Liver (tissue), 9 donors: ENCODE data around the gene CAPS. TPM values are rescaled to one million over a fixed set of nuclear protein-coding genes. Genes with fewer than 3 reads are reported as not detected.
"Not testable (repeated sequence)": the region's sequence is repeated elsewhere in the genome, so short reads cannot be mapped to it uniquely, and the experiment has no call there.

Experiments used
- DNase-seq: peaks from one replicate; pipeline ENCODE4 v3.0.0-alpha.2; 2017; ENCODE audit warnings: low spot score
- H3K27ac ChIP-seq, 2 donors: one replicate each; pipeline ENCODE4 v1.7.0; 2013; ENCODE audit warnings: inconsistent platforms in 2 of 2, low read length in 2 of 2, control low read depth in 1 of 2, low read depth in 1 of 2, mild to moderate bottlenecking in 1 of 2
- H3K27me3 ChIP-seq, 4 donors: one replicate each; pipeline versions ENCODE4 v1.6.1 to v1.7.0; 2013; ENCODE audit warnings: low read length in 3 of 4, inconsistent platforms in 1 of 4, mild to moderate bottlenecking in 1 of 4, moderate library complexity in 1 of 4; ENCODE audit not compliant: control insufficient read depth in 4 of 4, insufficient read depth in 4 of 4
- H3K36me3 ChIP-seq, 4 donors: one replicate each; pipeline versions ENCODE4 v1.6.1 to v1.7.0; 2013; ENCODE audit warnings: low read length in 3 of 4, mild to moderate bottlenecking in 3 of 4, low read depth in 1 of 4, moderate library complexity in 1 of 4; ENCODE audit not compliant: control insufficient read depth in 4 of 4, insufficient read depth in 3 of 4
- H3K4me1 ChIP-seq, 4 donors: one replicate each; pipeline versions ENCODE4 v1.6.1 to v1.7.0; 2013; ENCODE audit warnings: low read length in 3 of 4, mild to moderate bottlenecking in 3 of 4, moderate library complexity in 1 of 4; ENCODE audit not compliant: control insufficient read depth in 4 of 4, insufficient read depth in 4 of 4
- H3K4me3 ChIP-seq, 3 donors: one replicate each; pipeline versions ENCODE4 v1.6.1 to v1.7.0; 2013; ENCODE audit warnings: low read length in 3 of 3, control low read depth in 1 of 3, low read depth in 1 of 3, mild to moderate bottlenecking in 1 of 3
- H3K9ac ChIP-seq, 2 donors: one replicate each; pipeline ENCODE4 v1.7.0; 2013; ENCODE audit warnings: low read length in 2 of 2, mild to moderate bottlenecking in 2 of 2, moderate library complexity in 2 of 2, control low read depth in 1 of 2, low read depth in 1 of 2
- H3K9me3 ChIP-seq, 4 donors: one replicate each; pipeline versions ENCODE4 v1.6.1 to v1.7.0; 2013; ENCODE audit warnings: low read length in 3 of 4; ENCODE audit not compliant: control insufficient read depth in 4 of 4
- EGR1 ChIP-seq, 2 donors: IDR thresholded peaks; 2 replicates each; pipeline ENCODE4 v1.6.1; 2016 to 2018; ENCODE audit warnings: antibody characterized with exemption in 2 of 2, low read depth in 2 of 2
- FOXA1 ChIP-seq: IDR thresholded peaks from 2 replicates; pipeline ENCODE4 v1.6.1; 2016; ENCODE audit warnings: antibody characterized with exemption
- GABPA ChIP-seq, 2 donors: IDR thresholded peaks in 1 of 2; conservative IDR thresholded peaks in 1 of 2; 2 replicates each; pipeline ENCODE4 v1.6.1; 2016; ENCODE audit warnings: antibody characterized with exemption in 2 of 2, mild to moderate bottlenecking in 1 of 2, moderate library complexity in 1 of 2
- HNF4A ChIP-seq, 2 donors: conservative IDR thresholded peaks; 2 replicates each; pipeline ENCODE4 v1.6.1; 2016; ENCODE audit warnings: antibody characterized with exemption in 2 of 2, mild to moderate bottlenecking in 2 of 2
- HNF4G ChIP-seq: IDR thresholded peaks from 2 replicates; pipeline ENCODE4 v1.6.1; 2016; ENCODE audit warnings: antibody characterized with exemption
- JUND ChIP-seq, 2 donors: IDR thresholded peaks; 2 replicates each; pipeline ENCODE4 v1.6.1; 2016; ENCODE audit warnings: antibody characterized with exemption in 2 of 2
- NR2F2 ChIP-seq: IDR thresholded peaks from 2 replicates; pipeline ENCODE4 v1.6.1; 2016; ENCODE audit warnings: antibody characterized with exemption
- RAD21 ChIP-seq, 2 donors: IDR thresholded peaks; 2 replicates each; pipeline ENCODE4 v1.6.1; 2016; ENCODE audit warnings: antibody characterized with exemption in 2 of 2, mild to moderate bottlenecking in 2 of 2
- RXRA ChIP-seq, 2 donors: IDR thresholded peaks; 2 replicates each; pipeline ENCODE4 v1.6.1; 2017 to 2018; ENCODE audit warnings: antibody characterized with exemption in 2 of 2, mild to moderate bottlenecking in 1 of 2
- YY1 ChIP-seq: IDR thresholded peaks from 2 replicates; pipeline ENCODE4 v1.6.1; 2016; ENCODE audit warnings: antibody characterized with exemption, mild to moderate bottlenecking
- WGBS: extraction: QIAGEN DNeasy Blood & Tissue Kit; methylation state at CpG from one replicate; pipeline ENCODE4 v1.1.7; 2013; 5-methylcytosine and 5-hydroxymethylcytosine counted together
- polyA plus RNA-seq, 2 donors: library from polyadenylated mRNA; stranded (reverse) in 1 of 2; unstranded in 1 of 2; fragments of 200-250 nt in 1 of 2; fragments of >200 nt in 1 of 2; fragmentation: Nextera tagmentation in 1 of 2; extraction: Ambion mirVana in 1 of 2; gene quantifications; one replicate each; pipeline versions ENCODE4 v1.2.1 to v1.2.3, GENCODE V29; 2013 to 2015
- total RNA-seq, 2 donors: library from RNA; depleted of rRNA; stranded (reverse); fragments of >200 nt; gene quantifications; one replicate each; pipeline ENCODE4 v1.2.3, GENCODE V29; 2014
- TF ChIP-seq, protein P1 (sequence below): IDR thresholded peaks from 2 replicates; pipeline ENCODE4 v1.6.1; 2016; ENCODE audit warnings: antibody characterized with exemption
- TF ChIP-seq, protein P2 (sequence below): IDR thresholded peaks from 2 replicates; pipeline ENCODE4 v1.6.1; 2016; ENCODE audit warnings: antibody characterized with exemption
- TF ChIP-seq, protein P3 (sequence below): fragments of 150-350 bp; IDR thresholded peaks from 2 replicates; pipeline ENCODE4 v1.5.1; 2017; ENCODE audit warnings: improper control_type of control experiment, low read depth, low read length; ENCODE audit not compliant: missing input control
- TF ChIP-seq, protein P4 (sequence below): IDR thresholded peaks from 2 replicates; pipeline ENCODE4 v1.6.1; 2016; ENCODE audit warnings: antibody characterized with exemption, mild to moderate bottlenecking
- donor health status: healthy.
- donor health status: healthy.
- donor health status: healthy.
- donor health status: healthy.
- donor health status: healthy.

CAPS gene
- total and polyA plus RNA-seq, 4 donors, result 2.1 to 11.4 (median 3.5) TPM

DNA sequence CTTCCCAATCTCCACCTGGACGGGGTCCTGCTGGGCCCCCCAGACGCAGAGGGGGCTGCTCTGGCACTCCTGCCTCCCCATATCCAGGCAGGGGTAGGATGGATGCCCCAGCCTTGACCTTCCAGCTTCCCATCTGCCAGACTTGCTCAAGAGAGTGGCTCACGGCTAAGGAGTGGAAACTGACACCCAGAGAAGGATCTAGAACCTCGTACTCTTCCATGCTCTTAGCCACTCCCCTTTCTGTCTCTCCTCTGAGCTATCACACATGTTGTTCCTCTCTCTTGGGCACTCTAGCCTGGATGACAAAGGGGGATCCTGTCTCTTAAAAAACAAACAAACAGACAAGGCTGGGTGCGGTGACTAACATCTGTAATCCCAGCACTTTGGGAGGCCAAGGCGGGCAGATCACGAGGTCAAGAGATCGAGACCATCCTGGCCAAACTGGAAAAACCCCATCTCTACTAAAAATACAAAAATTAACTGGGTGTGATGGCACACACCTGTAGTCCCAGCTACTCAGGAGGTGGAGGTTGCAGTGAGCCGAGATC, 31.6 kb upstream of the CAPS start:
- Histone ChIP-seq H3K27ac (peak overlapping the region; percentile 54 to 55), H3K9ac (no peak overlapping the region), H3K9me3 (no peaks in the 10 kb centered on the region), H3K36me3 (no peaks in the 10 kb centered on the region), H3K4me1 (peaks cover 10 to 23% (median 14%) of the 10 kb centered on the region in 4 donors), H3K27me3 (no peaks in the 10 kb centered on the region), H3K4me3 (no peak overlapping the region)
- TF ChIP-seq NR2F2 (no peak), HNF4A (conservative IDR thresholded peaks at IDR 0.05) (no peak), GABPA (IDR thresholded peaks at IDR 0.05 in 1 of 2, conservative IDR thresholded peaks at IDR 0.05 in 1 of 2) (no peak), HNF4G (no peak), JUND (IDR thresholded peaks at IDR 0.05) (no peak), RAD21 (IDR thresholded peaks at IDR 0.05) (no peak), FOXA1 (no peak), EGR1 (IDR thresholded peaks at IDR 0.05; ENCODE audit: low read depth in 2 of 2) (no peak), YY1 (no peak)
- TF ChIP-seq, protein P1, sequence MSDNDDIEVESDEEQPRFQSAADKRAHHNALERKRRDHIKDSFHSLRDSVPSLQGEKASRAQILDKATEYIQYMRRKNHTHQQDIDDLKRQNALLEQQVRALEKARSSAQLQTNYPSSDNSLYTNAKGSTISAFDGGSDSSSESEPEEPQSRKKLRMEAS, result no peak
- TF ChIP-seq, protein P2, sequence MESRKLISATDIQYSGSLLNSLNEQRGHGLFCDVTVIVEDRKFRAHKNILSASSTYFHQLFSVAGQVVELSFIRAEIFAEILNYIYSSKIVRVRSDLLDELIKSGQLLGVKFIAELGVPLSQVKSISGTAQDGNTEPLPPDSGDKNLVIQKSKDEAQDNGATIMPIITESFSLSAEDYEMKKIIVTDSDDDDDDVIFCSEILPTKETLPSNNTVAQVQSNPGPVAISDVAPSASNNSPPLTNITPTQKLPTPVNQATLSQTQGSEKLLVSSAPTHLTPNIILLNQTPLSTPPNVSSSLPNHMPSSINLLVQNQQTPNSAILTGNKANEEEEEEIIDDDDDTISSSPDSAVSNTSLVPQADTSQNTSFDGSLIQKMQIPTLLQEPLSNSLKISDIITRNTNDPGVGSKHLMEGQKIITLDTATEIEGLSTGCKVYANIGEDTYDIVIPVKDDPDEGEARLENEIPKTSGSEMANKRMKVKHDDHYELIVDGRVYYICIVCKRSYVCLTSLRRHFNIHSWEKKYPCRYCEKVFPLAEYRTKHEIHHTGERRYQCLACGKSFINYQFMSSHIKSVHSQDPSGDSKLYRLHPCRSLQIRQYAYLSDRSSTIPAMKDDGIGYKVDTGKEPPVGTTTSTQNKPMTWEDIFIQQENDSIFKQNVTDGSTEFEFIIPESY, result no peak
- TF ChIP-seq, protein P3, sequence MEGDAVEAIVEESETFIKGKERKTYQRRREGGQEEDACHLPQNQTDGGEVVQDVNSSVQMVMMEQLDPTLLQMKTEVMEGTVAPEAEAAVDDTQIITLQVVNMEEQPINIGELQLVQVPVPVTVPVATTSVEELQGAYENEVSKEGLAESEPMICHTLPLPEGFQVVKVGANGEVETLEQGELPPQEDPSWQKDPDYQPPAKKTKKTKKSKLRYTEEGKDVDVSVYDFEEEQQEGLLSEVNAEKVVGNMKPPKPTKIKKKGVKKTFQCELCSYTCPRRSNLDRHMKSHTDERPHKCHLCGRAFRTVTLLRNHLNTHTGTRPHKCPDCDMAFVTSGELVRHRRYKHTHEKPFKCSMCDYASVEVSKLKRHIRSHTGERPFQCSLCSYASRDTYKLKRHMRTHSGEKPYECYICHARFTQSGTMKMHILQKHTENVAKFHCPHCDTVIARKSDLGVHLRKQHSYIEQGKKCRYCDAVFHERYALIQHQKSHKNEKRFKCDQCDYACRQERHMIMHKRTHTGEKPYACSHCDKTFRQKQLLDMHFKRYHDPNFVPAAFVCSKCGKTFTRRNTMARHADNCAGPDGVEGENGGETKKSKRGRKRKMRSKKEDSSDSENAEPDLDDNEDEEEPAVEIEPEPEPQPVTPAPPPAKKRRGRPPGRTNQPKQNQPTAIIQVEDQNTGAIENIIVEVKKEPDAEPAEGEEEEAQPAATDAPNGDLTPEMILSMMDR, result no peak
- TF ChIP-seq, protein P4, sequence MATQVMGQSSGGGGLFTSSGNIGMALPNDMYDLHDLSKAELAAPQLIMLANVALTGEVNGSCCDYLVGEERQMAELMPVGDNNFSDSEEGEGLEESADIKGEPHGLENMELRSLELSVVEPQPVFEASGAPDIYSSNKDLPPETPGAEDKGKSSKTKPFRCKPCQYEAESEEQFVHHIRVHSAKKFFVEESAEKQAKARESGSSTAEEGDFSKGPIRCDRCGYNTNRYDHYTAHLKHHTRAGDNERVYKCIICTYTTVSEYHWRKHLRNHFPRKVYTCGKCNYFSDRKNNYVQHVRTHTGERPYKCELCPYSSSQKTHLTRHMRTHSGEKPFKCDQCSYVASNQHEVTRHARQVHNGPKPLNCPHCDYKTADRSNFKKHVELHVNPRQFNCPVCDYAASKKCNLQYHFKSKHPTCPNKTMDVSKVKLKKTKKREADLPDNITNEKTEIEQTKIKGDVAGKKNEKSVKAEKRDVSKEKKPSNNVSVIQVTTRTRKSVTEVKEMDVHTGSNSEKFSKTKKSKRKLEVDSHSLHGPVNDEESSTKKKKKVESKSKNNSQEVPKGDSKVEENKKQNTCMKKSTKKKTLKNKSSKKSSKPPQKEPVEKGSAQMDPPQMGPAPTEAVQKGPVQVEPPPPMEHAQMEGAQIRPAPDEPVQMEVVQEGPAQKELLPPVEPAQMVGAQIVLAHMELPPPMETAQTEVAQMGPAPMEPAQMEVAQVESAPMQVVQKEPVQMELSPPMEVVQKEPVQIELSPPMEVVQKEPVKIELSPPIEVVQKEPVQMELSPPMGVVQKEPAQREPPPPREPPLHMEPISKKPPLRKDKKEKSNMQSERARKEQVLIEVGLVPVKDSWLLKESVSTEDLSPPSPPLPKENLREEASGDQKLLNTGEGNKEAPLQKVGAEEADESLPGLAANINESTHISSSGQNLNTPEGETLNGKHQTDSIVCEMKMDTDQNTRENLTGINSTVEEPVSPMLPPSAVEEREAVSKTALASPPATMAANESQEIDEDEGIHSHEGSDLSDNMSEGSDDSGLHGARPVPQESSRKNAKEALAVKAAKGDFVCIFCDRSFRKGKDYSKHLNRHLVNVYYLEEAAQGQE, result no peak
- no peak for DNase-seq
- WGBS, result 72% methylated on average over 9 of the region's 9 CpGs

DNA sequence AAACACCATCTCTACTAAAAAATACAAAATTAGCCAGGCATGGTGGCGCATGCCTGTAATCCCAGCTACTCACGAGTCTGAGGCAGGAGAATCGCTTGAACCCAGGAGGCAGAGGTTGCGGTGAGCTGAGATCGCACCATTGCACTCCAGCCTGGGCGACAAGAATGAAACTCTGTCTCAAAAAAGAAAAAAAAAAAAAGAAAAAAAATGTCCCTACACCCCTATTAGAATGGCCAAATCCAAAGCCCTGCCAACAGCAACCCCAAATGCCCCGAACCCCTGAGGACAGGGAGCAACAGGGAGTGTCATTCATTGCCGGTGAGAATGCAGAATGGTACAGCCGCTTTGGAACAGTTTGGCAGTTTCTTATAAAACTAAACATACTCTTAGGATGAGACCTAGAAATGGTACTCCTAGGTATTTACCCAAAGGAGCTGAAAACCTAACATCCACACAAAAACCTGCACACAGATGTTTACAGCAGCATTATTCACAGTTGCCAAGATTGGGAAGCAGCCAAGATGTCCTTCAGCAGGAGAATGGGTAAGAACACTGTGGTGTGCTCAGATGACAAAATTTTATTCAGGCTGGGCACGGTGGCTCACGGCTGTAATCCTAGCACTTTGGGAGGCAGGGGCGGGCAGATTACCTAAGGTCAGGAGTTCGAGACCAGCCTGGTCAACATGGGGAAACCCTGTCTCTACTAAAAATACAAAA, 30.7 kb upstream of the CAPS start:
- not testable (repeated sequence) for H3K27me3 ChIP-seq, H3K9ac ChIP-seq, H3K36me3 ChIP-seq, H3K9me3 ChIP-seq, H3K4me3 ChIP-seq, DNase-seq
- TF ChIP-seq HNF4A (conservative IDR thresholded peaks at IDR 0.05) (peak in 1 of 2 donors; percentile 23), RAD21 (IDR thresholded peaks at IDR 0.05) (peak in 1 of 2 donors; percentile 61), RXRA (IDR thresholded peaks at IDR 0.05) (peak in 1 of 2 donors; percentile 31)
- Histone ChIP-seq H3K4me1 (peaks cover 10 to 23% (median 14%) of the 10 kb centered on the region in 4 donors), H3K27ac (peak overlapping the region in 1 of 2 donors; percentile 12)
- WGBS, result 68% methylated on average over 13 of the region's 13 CpGs

DNA sequence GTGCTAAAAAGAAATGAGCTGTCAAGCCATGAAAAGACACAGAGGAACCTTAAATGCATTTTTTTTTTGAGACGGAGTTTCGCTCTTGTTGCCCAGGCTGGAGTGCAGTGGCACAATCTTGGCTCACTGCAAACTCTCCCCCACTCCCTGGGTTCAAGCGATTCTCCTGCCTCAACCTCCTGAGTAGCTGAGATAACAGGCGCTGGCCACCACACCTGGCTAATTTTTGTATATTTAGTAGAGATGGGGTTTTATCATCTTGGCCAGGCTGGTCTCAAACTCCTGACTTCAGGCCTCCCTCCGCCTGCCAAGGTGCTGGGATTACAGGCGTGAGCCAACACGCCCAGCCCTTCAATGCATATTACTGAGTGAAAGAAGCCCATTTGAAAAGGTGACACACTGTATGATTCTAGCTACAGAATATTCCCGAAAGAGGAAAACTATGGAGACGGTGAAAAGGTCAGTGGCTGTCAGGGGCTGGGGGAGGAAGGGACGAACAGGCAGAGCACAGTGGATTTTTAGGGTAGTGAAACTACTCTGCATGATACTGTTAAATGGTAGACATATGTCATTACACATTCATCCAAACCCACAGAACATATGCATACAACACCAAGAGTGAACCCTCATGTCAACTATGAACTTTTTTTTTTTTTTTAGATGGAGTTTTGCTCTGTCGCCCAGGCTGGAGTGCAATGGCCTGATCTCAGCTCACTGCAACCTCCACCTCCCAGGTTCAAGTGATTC, 29.8 kb upstream of the CAPS start:
- H3K4me1 ChIP-seq, result peaks cover 10 to 22% (median 14%) of the 10 kb centered on the region in 4 donors
- 84% methylated on average over 11 of the region's 11 CpGs for WGBS
- not testable (repeated sequence) for H3K27ac ChIP-seq, H3K9me3 ChIP-seq, DNase-seq, H3K27me3 ChIP-seq, H3K4me3 ChIP-seq, H3K9ac ChIP-seq, H3K36me3 ChIP-seq
